ENCODE measurements around the gene SEMA4A.
A peak's percentile ranks its signal among the peaks of the same experiment; 100 is the strongest.

The SEMA4A gene

DNA sequence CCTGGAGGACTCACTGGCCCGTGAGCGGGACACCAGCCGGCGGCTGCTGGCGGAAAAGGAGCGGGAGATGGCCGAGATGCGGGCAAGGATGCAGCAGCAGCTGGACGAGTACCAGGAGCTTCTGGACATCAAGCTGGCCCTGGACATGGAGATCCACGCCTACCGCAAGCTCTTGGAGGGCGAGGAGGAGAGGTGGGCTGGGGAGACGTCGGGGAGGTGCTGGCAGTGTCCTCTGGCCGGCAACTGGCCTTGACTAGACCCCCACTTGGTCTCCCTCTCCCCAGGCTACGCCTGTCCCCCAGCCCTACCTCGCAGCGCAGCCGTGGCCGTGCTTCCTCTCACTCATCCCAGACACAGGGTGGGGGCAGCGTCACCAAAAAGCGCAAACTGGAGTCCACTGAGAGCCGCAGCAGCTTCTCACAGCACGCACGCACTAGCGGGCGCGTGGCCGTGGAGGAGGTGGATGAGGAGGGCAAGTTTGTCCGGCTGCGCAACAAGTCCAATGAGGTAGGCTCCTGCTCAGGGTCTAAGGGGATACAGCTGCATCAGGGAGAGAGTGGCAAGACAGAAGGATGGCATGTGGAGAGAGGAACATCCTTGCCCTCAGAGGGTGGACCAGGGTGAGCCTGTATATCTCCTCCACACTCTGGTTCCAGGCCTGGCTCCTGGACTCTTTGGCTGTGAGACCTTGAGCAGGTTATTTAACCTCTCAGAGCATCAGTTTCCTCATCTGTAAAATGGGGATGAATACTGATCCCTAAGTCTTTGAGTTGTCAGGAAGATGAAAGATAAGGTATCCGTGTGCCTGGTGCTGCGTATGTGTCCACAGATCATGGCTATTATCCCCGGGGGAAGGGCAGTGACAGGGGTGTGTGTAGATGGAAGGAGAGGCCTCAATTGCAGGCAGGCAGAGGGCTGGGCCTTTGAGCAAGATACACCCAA is 17.2 kb upstream of the SEMA4A start:
- no peak for DNase-seq (ENCODE audit: low spot score)

DNA sequence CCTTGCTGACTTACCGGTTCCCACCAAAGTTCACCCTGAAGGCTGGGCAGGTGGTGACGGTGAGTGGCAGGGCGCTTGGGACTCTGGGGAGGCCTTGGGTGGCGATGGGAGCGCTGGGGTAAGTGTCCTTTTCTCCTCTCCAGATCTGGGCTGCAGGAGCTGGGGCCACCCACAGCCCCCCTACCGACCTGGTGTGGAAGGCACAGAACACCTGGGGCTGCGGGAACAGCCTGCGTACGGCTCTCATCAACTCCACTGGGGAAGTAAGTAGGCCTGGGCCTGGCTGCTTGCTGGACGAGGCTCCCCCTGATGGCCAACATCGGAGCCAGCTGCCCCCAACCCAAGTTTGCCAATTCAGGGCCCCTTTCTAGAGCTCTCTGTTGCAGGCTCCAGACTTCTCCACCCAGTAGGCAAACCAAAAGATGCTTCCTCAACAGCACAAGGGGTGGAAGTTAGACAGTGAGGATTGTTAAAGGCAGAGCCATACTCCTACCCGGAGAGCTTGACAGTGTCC is 16.4 kb upstream of the SEMA4A start:
- DNase-seq (ENCODE audit: low spot score): no peak

DNA sequence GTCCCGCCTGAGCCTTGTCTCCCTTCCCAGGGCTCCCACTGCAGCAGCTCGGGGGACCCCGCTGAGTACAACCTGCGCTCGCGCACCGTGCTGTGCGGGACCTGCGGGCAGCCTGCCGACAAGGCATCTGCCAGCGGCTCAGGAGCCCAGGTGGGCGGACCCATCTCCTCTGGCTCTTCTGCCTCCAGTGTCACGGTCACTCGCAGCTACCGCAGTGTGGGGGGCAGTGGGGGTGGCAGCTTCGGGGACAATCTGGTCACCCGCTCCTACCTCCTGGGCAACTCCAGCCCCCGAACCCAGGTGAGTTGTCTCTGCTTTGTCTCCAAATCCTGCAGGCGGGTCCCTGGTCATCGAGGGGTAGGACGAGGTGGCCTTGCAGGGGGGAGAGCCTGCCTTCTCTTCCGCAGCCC is 14.9 kb upstream of the SEMA4A start:
- no peak for DNase-seq (ENCODE audit: low spot score)

GRCh38 chr1:156140879-156141707 is 12.3 kb upstream of the SEMA4A start:
- no peak for DNase-seq (ENCODE audit: low spot score)

DNA sequence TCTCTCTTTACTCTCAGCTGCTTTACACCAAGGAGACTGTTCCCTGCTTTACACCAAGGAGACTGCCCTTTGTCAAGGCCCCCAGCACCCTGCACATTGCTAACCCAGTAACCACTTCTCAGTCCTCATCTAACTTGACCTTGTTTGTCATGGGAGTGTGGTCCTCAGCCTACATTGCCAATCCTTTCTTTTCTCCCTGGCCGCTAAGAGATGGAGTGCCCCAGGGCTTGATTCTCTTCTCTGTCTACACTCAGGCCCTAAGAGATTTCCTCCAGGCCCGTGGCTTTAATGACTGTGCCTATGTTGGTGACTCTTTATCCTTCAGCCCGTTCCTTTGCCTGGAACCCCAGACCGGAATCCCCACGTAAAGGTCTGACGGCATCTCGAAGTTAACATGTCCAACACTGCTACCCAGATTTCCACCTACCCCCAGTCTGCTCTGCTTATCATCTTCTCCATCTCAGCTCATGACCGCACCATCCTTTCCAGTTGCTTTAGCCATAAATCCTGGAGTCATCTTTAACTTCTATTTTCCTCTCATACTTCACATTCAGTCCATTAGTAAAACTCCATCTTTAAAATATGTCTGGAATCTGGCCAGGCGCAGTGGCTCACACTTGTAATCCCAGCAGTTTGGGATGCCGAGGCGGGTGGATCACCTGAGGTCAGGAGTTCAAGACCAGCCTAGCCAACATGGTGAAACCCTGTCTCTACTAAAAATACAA is 9.5 kb upstream of the SEMA4A start:
- DNase-seq (ENCODE audit: low spot score): no peak

- no peak for DNase-seq (ENCODE audit: low spot score)
Observed at GRCh38 chr1:156144742-156145141, 8.6 kb upstream of the SEMA4A start.

DNA sequence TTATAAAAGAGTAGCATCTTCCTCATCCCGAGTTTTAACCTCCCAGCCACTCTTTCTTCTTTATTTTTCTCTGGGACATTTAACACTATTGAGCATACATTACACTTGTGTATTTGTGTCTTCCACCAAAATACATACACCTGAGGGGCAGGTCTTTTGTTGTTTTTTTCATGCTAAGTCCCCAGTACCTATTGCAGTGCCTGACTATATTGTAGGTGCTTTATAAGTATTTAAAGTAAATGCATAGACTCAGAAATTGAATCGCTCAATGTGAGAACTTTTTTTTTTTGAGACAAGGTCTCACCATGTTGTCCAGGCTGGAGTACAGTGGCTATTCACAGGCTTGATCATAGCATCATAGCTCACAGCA is 7.8 kb upstream of the SEMA4A start:
- DNase-seq (ENCODE audit: low spot score): no peak

DNA sequence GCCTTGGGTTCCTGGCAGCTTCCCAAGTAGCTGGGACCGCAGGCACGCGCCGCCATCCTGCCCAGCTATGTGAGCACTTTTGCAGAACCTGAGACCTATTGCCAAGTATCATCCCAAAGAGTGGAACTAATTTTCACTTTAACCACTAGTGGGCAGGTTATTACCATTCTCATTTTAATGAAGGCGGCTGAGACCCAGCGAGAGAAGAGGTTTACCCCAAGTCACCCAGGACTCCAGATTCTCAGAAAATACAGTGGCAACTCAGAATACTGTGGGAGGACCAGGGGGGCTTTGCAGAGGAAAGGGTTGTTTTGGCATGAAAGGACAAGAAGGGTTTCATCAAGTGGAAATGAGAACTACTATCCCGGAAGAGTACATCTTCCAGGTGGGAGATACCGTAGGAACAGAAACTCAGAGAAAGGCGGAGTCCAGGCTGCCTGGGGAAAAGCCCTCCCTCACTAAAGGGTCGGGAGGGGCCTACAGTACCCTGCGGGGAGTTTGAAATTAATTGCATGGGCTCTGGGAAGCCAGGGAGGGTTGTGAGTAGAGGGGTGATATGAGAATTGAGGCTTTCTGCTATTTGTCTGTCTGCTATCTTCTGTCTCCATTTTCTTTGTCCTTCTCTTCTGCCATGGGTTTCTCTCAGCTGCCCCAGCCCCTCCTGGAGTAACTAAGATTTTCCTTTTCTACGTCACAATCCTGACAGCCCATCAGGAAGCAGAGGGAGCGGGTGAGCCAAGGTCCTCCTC is 7.2 kb upstream of the SEMA4A start:
- DNase-seq (ENCODE audit: low spot score): peak; percentile 80

DNA sequence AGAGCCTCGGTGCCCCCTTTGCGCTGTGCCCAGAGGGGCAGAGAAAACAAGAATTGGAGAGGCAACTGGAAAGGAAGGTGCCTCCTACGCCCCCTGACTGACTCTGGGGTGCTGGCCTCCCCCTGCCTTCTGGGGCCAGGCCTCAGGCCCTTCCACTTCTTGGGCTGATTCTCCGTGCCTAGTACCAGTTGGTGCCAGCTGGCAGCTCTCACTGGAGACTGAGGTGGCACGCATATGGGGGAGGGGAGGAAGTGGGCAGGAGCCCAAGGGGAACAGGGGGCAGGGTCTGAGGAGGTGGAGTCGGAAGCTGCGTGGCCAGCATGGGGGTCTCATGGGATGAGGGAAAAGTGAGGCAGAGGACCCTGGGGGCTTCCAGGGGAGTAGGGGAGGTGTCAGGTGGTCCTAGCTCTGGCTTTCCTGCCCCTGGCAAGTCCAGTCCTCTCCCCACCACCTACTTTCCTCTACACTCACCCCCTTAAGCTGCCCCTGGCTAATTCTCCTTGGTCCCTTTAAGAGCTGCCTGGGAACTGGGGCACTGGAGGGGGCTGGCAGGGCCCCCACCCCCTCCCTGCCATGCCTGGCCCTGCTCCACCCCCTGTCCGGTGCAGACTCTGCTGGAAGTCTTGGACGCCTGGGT is 6.5 kb upstream of the SEMA4A start:
- no peak for DNase-seq (ENCODE audit: low spot score)

DNA sequence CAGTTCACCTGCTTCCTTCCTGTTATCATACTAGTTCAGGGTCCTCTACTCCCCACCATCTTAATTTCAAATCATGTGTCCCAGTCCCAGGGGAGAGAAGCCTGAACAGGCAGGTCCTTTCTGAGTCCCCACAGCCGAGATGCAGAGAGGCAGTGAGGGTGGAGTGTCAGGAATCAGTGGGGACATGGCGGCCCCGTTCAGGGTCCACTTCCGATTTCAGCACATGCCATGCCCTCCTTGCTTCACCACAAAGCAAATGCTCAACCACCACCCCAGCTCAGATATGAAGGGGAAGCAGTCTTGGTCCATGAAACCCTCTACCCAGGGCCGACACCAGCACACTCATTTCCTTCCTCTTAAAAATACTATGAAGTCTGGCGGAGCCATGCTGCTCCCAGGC is 5.2 kb upstream of the SEMA4A start:
- DNase-seq (ENCODE audit: low spot score): no peak

DNA sequence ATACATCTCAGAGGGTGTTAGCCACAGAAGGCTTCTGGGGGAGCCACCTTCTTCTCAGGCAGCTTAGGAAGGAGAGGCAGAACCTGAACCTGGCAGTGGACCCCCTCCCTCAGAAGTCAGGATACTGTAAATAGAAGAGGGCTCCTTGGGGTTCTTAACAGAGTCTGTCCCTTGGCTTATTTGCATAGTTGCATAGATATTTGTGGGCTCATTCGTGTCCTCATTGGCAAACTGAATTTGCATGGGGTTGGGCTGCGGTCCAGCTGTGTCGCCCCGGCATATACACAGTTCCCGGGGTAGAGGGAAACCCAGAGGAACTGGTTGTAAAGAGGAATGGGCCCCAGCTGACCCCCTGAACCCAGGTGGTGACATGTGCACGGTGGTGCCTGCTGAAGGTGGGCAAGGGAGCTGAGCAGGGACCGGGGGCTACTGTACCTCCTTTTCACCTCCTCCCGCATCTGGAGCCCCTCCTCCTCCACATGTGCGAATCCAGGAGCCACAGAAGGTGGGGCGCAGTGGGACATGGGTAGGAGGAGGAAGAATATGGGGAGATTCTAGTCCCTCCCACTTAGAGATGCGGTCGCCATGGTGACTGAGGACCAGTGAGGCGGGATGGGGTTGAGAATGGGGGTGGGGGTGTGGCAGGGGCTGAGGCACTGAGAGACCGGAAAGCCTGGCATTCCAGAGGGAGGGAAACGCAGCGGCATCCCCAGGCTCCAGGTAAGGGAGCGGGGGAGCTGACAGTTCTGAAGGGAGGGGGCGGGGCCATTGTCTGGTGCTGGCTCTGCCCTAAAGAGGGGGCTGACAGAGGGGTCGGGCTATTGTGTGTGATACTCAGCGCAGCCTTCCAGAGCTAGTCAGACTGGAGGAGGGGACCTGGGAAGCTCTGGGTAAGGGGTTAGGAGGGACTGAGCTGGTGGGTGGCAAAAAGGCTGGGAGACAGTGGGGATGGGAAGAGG is 3.7 kb upstream of the SEMA4A start:
- no peak for DNase-seq (ENCODE audit: low spot score)

- DNase-seq (ENCODE audit: low spot score): no peak
Observed at GRCh38 chr1:156150333-156151011, 2.9 kb upstream of the SEMA4A start.

- DNase-seq (ENCODE audit: low spot score): no peak
Observed at GRCh38 chr1:156151093-156151688, 2.2 kb upstream of the SEMA4A start.

DNA sequence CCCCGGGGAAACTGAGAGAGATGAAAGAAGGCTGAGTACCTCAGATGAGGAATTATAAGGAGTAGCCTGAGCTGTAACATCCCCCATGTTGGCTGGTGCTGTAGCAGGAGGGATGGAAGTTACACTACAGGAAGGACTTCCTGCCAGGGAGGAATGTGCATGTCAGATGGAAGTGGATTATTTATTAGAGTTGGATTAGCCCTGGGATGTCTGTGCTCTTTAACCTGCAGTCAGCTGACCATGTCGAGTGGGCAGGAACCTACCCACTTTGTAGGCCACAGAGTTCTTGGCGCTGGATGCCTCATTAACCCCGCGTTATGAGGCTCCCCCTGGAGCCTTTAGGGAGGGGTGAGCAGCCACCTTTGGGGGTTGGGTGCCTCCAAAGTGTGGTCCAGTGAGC is 757 bp upstream of the SEMA4A start:
- DNase-seq (ENCODE audit: low spot score): no peak

- DNase-seq (ENCODE audit: low spot score): peak; percentile 49
Observed at GRCh38 chr1:156154317-156154749, 948 bp downstream of the SEMA4A start.

GRCh38 chr1:156155756-156156510 is 2.5 kb downstream of the SEMA4A start:
- DNase-seq (ENCODE audit: low spot score): no peak

DNA sequence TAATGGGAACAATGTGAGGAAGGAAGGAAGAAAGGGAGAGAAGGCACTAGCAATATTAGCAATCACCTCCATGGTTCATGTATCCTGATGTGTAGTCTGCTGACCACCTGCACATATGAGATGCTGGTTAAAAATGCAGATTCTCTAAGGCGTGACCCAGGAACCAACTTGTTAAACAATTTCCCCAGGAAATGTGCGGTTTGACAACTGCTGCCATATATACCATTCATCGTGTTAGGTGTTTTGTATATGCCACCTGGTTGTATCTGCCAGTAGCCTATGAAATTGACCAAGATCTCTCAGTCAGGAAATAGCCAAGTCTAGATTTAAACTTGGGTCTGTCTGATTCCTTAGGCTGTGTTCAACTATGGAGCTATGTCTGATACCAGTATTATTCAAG is 4.1 kb downstream of the SEMA4A start:
- no peak for DNase-seq (ENCODE audit: low spot score)

DNA sequence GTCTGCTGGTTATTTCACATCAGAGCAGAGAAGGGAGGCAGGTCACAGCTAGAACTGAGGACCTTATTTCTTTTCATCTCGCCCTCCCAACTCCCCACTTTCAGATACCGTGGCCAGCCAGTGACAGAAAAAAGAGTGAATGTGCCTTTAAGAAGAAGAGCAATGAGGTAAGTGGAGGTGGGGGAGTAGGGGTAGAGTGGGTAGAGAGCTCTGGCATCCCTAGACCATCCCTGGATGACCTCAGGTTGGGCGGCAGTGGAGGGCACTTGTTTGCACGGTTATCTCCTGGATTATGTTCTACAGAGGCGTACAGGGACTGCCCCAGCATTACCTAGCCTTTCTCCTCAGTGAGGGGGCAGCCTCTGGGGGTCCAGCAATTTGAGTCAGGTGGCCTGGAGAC is 4.6 kb downstream of the SEMA4A start:
- no peak for DNase-seq (ENCODE audit: low spot score)
